ENCODE results near the gene CDA.
A peak's percentile ranks its signal among the peaks of the same experiment; 100 is the strongest.

CDA gene

GRCh38 chr1:20571427-20571826 lies 17.5 kb upstream of the CDA start:
- DNase-seq (ENCODE audit: low read depth, low spot score): no peak
- no peak overlapping the region for H3K4me3 ChIP-seq (ENCODE audit: low read depth, low read length)
- in situ Hi-C loops (cut with HindIII; ENCODE audit: low sequenced_read_pairs): no loop called here
- no peak for TF ChIP-seq CTCF (IDR thresholded peaks at IDR 0.05; ENCODE audit: low read depth, low read length)

GRCh38 chr1:20573987-20574386 lies 14.9 kb upstream of the CDA start:
- H3K4me3 ChIP-seq (ENCODE audit: low read depth, low read length): no peak overlapping the region
- TF ChIP-seq CTCF (IDR thresholded peaks at IDR 0.05; ENCODE audit: low read depth, low read length): no peak
- DNase-seq (ENCODE audit: low read depth, low spot score): no peak
- in situ Hi-C loops (cut with HindIII; ENCODE audit: low sequenced_read_pairs): no loop called here

- H3K4me3 ChIP-seq (ENCODE audit: low read depth, low read length): no peak overlapping the region
- peak; percentile 75 for DNase-seq (ENCODE audit: low read depth, low spot score)
- in situ Hi-C loops (cut with HindIII; ENCODE audit: low sequenced_read_pairs): no loop called here
- peak; percentile 87 for TF ChIP-seq CTCF (IDR thresholded peaks at IDR 0.05; ENCODE audit: low read depth, low read length)
Observed at GRCh38 chr1:20574686-20575540, 14.0 kb upstream of the CDA start.

GRCh38 chr1:20575541-20576336 lies 13.2 kb upstream of the CDA start:
- no peak for TF ChIP-seq CTCF (IDR thresholded peaks at IDR 0.05; ENCODE audit: low read depth, low read length)
- DNase-seq (ENCODE audit: low read depth, low spot score): no peak
- in situ Hi-C loops (cut with HindIII; ENCODE audit: low sequenced_read_pairs): no loop called here
- no peak overlapping the region for H3K4me3 ChIP-seq (ENCODE audit: low read depth, low read length)

GRCh38 chr1:20578062-20578461 lies 10.8 kb upstream of the CDA start:
- H3K4me3 ChIP-seq (ENCODE audit: low read depth, low read length): no peak overlapping the region
- in situ Hi-C loops (cut with HindIII; ENCODE audit: low sequenced_read_pairs): no loop called here
- DNase-seq (ENCODE audit: low read depth, low spot score): no peak
- TF ChIP-seq CTCF (IDR thresholded peaks at IDR 0.05; ENCODE audit: low read depth, low read length): no peak

GRCh38 chr1:20578721-20579395 lies 10.0 kb upstream of the CDA start:
- peak; percentile 31 for DNase-seq (ENCODE audit: low read depth, low spot score)
- TF ChIP-seq CTCF (IDR thresholded peaks at IDR 0.05; ENCODE audit: low read depth, low read length): no peak
- no peak overlapping the region for H3K4me3 ChIP-seq (ENCODE audit: low read depth, low read length)
- in situ Hi-C loops (cut with HindIII; ENCODE audit: low sequenced_read_pairs): no loop called here
